Esophagus squamous epithelium (tissue), 4 donors: ENCODE results near the gene RASSF7.

ENCODE experiments used
- POLR2A ChIP-seq, 4 donors: fragments of 450-650 bp; IDR thresholded peaks; one replicate each; pipeline ENCODE4 v1.6.1; 2017; ENCODE audit warnings: antibody characterized with exemption in 4 of 4, mild to moderate bottlenecking in 4 of 4, moderate library complexity in 3 of 4
- TF ChIP-seq, protein P1 (sequence below), 6 experiments: fragments of 450-650 bp in 4 of 6; fragments of 200-600 bp in 2 of 6; sonication (generic) in 2 of 6; IDR thresholded peaks; one replicate each; pipeline ENCODE4 v1.5.1; 2016 to 2019; ENCODE audit warnings: antibody characterized with exemption in 6 of 6, mild to moderate bottlenecking in 4 of 6, moderate library complexity in 4 of 6

DNA sequence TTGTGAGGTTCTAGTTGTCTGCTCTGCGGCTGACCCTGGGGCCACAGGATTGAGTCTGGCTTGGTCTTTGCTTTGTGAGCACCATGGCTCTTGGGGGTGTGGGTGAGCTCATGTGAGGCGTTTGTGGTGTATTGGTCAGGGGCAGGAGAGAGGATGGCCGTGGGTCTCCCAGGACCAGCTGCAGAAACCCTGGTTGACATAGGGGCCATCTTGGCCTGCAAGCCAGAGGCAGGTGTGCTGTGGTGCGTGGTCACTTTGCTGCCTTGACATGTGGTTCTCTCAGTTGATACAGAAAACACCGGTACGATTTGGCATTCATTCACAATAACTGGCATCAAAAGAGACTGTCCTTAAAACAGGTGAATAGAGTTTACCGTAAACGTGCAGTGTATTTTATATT is 26.8 kb downstream of the RASSF7 start:
- TF ChIP-seq POLR2A (IDR thresholded peaks at IDR 0.05) = no peak
- TF ChIP-seq, protein P1, sequence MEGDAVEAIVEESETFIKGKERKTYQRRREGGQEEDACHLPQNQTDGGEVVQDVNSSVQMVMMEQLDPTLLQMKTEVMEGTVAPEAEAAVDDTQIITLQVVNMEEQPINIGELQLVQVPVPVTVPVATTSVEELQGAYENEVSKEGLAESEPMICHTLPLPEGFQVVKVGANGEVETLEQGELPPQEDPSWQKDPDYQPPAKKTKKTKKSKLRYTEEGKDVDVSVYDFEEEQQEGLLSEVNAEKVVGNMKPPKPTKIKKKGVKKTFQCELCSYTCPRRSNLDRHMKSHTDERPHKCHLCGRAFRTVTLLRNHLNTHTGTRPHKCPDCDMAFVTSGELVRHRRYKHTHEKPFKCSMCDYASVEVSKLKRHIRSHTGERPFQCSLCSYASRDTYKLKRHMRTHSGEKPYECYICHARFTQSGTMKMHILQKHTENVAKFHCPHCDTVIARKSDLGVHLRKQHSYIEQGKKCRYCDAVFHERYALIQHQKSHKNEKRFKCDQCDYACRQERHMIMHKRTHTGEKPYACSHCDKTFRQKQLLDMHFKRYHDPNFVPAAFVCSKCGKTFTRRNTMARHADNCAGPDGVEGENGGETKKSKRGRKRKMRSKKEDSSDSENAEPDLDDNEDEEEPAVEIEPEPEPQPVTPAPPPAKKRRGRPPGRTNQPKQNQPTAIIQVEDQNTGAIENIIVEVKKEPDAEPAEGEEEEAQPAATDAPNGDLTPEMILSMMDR (IDR thresholded peaks at IDR 0.05) = no peak
